ENCODE data around the gene PXN. TPM values are rescaled to one million over a fixed set of nuclear protein-coding genes. Genes with fewer than 3 reads are reported as not detected.
"Not testable (repeated sequence)": the region's sequence is repeated elsewhere in the genome, so short reads cannot be mapped to it uniquely, and the experiment has no call there.

The PXN gene
- total and polyA plus RNA-seq, 7 donors: 64.7 to 166 (median 96.2) TPM

GRCh38 chr12:120194226-120194533 is 71.3 kb downstream of the PXN start:
- DNase-seq: peak in 1 of 2 donors; percentile 64
- intact Hi-C loops (cut with DNase I): no loop called here
- TF ChIP-seq, protein P1, sequence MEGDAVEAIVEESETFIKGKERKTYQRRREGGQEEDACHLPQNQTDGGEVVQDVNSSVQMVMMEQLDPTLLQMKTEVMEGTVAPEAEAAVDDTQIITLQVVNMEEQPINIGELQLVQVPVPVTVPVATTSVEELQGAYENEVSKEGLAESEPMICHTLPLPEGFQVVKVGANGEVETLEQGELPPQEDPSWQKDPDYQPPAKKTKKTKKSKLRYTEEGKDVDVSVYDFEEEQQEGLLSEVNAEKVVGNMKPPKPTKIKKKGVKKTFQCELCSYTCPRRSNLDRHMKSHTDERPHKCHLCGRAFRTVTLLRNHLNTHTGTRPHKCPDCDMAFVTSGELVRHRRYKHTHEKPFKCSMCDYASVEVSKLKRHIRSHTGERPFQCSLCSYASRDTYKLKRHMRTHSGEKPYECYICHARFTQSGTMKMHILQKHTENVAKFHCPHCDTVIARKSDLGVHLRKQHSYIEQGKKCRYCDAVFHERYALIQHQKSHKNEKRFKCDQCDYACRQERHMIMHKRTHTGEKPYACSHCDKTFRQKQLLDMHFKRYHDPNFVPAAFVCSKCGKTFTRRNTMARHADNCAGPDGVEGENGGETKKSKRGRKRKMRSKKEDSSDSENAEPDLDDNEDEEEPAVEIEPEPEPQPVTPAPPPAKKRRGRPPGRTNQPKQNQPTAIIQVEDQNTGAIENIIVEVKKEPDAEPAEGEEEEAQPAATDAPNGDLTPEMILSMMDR (IDR thresholded peaks at IDR 0.05): no peak
- Histone ChIP-seq H3K4me1 (peaks cover 52% of the 10 kb centered on the region), H3K27ac (peak overlapping the region; percentile 91), H3K27me3 (ENCODE audit: insufficient read depth in 3 of 3, low read length in 2 of 3) (no peaks in the 10 kb centered on the region), H3K4me3 (peak overlapping the region; percentile 84), H3K9me3 (no peaks in the 10 kb centered on the region), H3K36me3 (ENCODE audit: insufficient read depth in 1 of 2, low read depth in 1 of 2) (peaks cover 5 to 51% of the 10 kb centered on the region in 2 donors)
- 0% methylated on average over 13 to 18 of the region's 18 CpGs for WGBS, 3 donors
- peak; percentile 40 to 48 (median 42) for ATAC-seq

GRCh38 chr12:120193286-120193685 is 72.2 kb downstream of the PXN start:
- H3K4me3 ChIP-seq: peak overlapping the region; percentile 84
- H3K27ac ChIP-seq; intact Hi-C loops (cut with DNase I); DNase-seq; H3K9me3 ChIP-seq; H3K27me3 ChIP-seq (ENCODE audit: insufficient read depth in 3 of 3, low read length in 2 of 3); ATAC-seq: not testable (repeated sequence)
- WGBS, 3 donors: 74 to 78% (median 77%) methylated on average over 8 of the region's 8 CpGs
- H3K36me3 ChIP-seq (ENCODE audit: insufficient read depth in 1 of 2, low read depth in 1 of 2): peaks cover 5 to 51% of the 10 kb centered on the region in 2 donors
- peaks cover 45% of the 10 kb centered on the region for H3K4me1 ChIP-seq

DNA sequence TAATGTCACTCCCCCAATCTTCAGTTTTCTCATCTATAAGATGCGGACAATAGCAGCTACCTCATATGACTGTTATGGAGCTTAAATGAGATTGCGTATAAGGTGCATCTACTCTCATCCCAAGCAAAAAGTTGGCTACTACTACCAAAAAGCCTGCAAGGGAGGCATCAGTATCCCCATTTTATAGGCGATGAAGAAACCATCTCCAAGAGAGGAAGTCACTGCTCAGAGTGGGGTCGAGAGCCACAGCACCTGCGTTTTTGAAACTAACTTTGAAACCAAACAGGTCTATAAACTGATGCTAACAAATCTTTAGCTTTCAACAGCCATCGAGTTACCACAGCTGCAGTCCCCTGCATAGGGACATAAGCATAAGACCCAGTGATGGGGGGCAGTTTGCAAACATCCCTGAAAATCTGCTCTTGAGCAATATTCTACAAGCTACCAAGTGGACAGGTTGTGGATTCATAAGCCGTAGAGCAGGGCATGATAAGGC is 74.5 kb downstream of the PXN start:
- WGBS, 3 donors: 88% methylated on average over 7 of the region's 7 CpGs
- H3K4me1 ChIP-seq: peaks cover 25% of the 10 kb centered on the region
- no peak overlapping the region for H3K27ac ChIP-seq
- no peak overlapping the region for H3K4me3 ChIP-seq
- H3K9me3 ChIP-seq: no peaks in the 10 kb centered on the region
- TF ChIP-seq, protein P1 (IDR thresholded peaks at IDR 0.05): no peak
- ATAC-seq: no peak
- DNase-seq: no peak
- no peaks in the 10 kb centered on the region for H3K27me3 ChIP-seq (ENCODE audit: insufficient read depth in 3 of 3, low read length in 2 of 3)
- intact Hi-C loops (cut with DNase I): no loop called here
- peaks cover 10 to 51% of the 10 kb centered on the region in 2 donors for H3K36me3 ChIP-seq (ENCODE audit: insufficient read depth in 1 of 2, low read depth in 1 of 2)

- intact Hi-C loops (cut with DNase I): no loop called here
- whole genome bisulfite sequencing, 3 donors: 88 to 93% (median 89%) methylated on average over 5 of the region's 5 CpGs
- H3K4me1 ChIP-seq: peaks cover 18% of the 10 kb centered on the region
- H3K27ac ChIP-seq: no peak overlapping the region
- peaks cover 11 to 52% of the 10 kb centered on the region in 2 donors for H3K36me3 ChIP-seq (ENCODE audit: insufficient read depth in 1 of 2, low read depth in 1 of 2)
- H3K4me3 ChIP-seq: no peak overlapping the region
- DNase-seq (no peak), ATAC-seq (no peak)
- no peaks in the 10 kb centered on the region for H3K9me3 ChIP-seq
- no peaks in the 10 kb centered on the region for H3K27me3 ChIP-seq (ENCODE audit: insufficient read depth in 3 of 3, low read length in 2 of 3)
- TF ChIP-seq, protein P1 (IDR thresholded peaks at IDR 0.05): no peak
These were observed 75.1 kb downstream of the PXN start for GRCh38 chr12:120190386-120190785.

DNA sequence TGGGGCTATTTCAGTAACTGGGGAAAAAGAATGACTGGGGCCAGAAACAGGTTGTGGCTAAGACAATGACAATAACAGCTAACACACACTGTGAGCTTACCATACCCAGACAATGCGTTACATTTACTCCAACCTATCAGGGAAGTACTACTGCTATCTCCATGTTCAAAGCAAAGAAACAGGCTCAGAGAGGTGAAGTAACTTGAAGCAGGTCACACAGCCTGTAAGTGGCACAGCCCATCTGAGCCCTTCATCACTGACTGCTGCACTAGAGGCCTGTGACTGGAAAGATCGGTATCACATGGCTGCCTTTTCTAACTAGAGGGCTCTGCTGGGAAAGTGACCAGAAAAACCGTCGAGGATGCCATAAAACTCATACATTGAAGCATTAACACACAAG is 78.9 kb downstream of the PXN start:
- Histone ChIP-seq H3K9me3 (no peaks in the 10 kb centered on the region), H3K36me3 (ENCODE audit: insufficient read depth in 1 of 2, low read depth in 1 of 2) (peaks cover 28 to 90% of the 10 kb centered on the region in 2 donors), H3K27ac (no peak overlapping the region), H3K27me3 (ENCODE audit: insufficient read depth in 3 of 3, low read length in 2 of 3) (no peaks in the 10 kb centered on the region), H3K4me3 (no peak overlapping the region), H3K4me1 (peaks cover 23% of the 10 kb centered on the region)
- 83 to 92% (median 89%) methylated on average over 4 of the region's 4 CpGs for WGBS, 3 donors
- intact Hi-C loops (cut with DNase I): no loop called here
- TF ChIP-seq, protein P1 (IDR thresholded peaks at IDR 0.05): no peak
- DNase-seq (no peak), ATAC-seq (no peak)

Measured in psoas muscle (tissue), 8 donors.